DMS153 treated with DMSO at 0.1 percent for 48 hours (cell line): ENCODE results near the gene HSPA1A.
A peak's percentile ranks its signal among the peaks of the same experiment; 100 is the strongest.

Source experiments
- DNase-seq: peaks from one replicate; lab custom pipeline; 2025; ENCODE audit not compliant: unreplicated experiment; lab: John Stamatoyannopoulos, UW

Gene HSPA1A

GRCh38 chr6:31815025-31815838 lies at the start of gene HSPA1A, which contains the start of gene HSPA1L:
Gene HSPA1A (plus strand): TSS chr6:31815543. CDS start chr6:31815757, 214 bp downstream.
Gene HSPA1L (minus strand): TSS chr6:31815283. CDS start chr6:31811972, 3,311 bp downstream.
- peak; percentile 89 for DNase-seq

GRCh38 chr6:31765559-31765909 lies 49.8 kb upstream of the HSPA1A start:
- DNase-seq = no peak

GRCh38 chr6:31765910-31766794 lies 49.2 kb upstream of the HSPA1A start:
- DNase-seq = no peak

- no peak for DNase-seq
Measured at GRCh38 chr6:31767096-31767645, 48.2 kb upstream of the HSPA1A start.

GRCh38 chr6:31768363-31769257 lies 46.7 kb upstream of the HSPA1A start:
- no peak for DNase-seq

GRCh38 chr6:31769684-31770371 lies 45.5 kb upstream of the HSPA1A start:
- peak; percentile 36 for DNase-seq

GRCh38 chr6:31770860-31771259 lies 44.5 kb upstream of the HSPA1A start:
- no peak for DNase-seq

- no peak for DNase-seq
Measured at GRCh38 chr6:31771992-31772358, 43.4 kb upstream of the HSPA1A start.

- no peak for DNase-seq
Measured at GRCh38 chr6:31775184-31775583, 40.2 kb upstream of the HSPA1A start.

- DNase-seq = no peak
Measured at GRCh38 chr6:31775633-31776484, 39.5 kb upstream of the HSPA1A start.

GRCh38 chr6:31776485-31776988 lies 38.8 kb upstream of the HSPA1A start:
- peak; percentile 37 for DNase-seq

- DNase-seq = peak; percentile 30
Measured at GRCh38 chr6:31776989-31777666, 38.2 kb upstream of the HSPA1A start, which contains the start of gene VWA7. Gene VWA7 (minus strand): TSS chr6:31777328. CDS start chr6:31776779, 549 bp downstream.

GRCh38 chr6:31777667-31778050 lies 37.7 kb upstream of the HSPA1A start:
- DNase-seq = no peak

- DNase-seq = no peak
Measured at GRCh38 chr6:31778193-31778592, 37.1 kb upstream of the HSPA1A start.

- DNase-seq = no peak
Measured at GRCh38 chr6:31778999-31779885, 36.1 kb upstream of the HSPA1A start.

GRCh38 chr6:31779908-31780307 lies 35.4 kb upstream of the HSPA1A start:
- no peak for DNase-seq

- no peak for DNase-seq
Measured at GRCh38 chr6:31780507-31781243, 34.7 kb upstream of the HSPA1A start.
